Stomach (tissue), 4 donors: Measurements from ENCODE around the gene GULP1.

Source experiments
- EP300 ChIP-seq: sonication (generic); formaldehyde crosslinking; IDR thresholded peaks from one replicate; pipeline ENCODE4 v1.6.1; 2017; ENCODE audit warnings: antibody characterized with exemption
- POLR2A ChIP-seq, 4 donors: fragments of 450-650 bp; IDR thresholded peaks; one replicate each; pipeline ENCODE4 v1.6.1; 2016; ENCODE audit warnings: antibody characterized with exemption in 4 of 4, control low read depth in 2 of 4, mild to moderate bottlenecking in 1 of 4, moderate library complexity in 1 of 4
- POLR2AphosphoS5 ChIP-seq, 3 donors: sonication (generic); formaldehyde crosslinking; IDR thresholded peaks; one replicate each; pipeline ENCODE4 v1.6.1; 2016; ENCODE audit warnings: antibody characterized with exemption in 3 of 3
- TF ChIP-seq, protein P1 (sequence below), 7 experiments: fragments of 450-650 bp in 4 of 7; fragments of 200-600 bp in 3 of 7; sonication (generic) in 3 of 7; IDR thresholded peaks; one replicate each; pipeline ENCODE4 v1.5.1; 2016 to 2019; ENCODE audit warnings: antibody characterized with exemption in 7 of 7, control low read depth in 2 of 7, mild to moderate bottlenecking in 1 of 7

GRCh38 chr2:188306271-188306670, 14.6 kb downstream of the GULP1 start:
- TF ChIP-seq, protein P1, sequence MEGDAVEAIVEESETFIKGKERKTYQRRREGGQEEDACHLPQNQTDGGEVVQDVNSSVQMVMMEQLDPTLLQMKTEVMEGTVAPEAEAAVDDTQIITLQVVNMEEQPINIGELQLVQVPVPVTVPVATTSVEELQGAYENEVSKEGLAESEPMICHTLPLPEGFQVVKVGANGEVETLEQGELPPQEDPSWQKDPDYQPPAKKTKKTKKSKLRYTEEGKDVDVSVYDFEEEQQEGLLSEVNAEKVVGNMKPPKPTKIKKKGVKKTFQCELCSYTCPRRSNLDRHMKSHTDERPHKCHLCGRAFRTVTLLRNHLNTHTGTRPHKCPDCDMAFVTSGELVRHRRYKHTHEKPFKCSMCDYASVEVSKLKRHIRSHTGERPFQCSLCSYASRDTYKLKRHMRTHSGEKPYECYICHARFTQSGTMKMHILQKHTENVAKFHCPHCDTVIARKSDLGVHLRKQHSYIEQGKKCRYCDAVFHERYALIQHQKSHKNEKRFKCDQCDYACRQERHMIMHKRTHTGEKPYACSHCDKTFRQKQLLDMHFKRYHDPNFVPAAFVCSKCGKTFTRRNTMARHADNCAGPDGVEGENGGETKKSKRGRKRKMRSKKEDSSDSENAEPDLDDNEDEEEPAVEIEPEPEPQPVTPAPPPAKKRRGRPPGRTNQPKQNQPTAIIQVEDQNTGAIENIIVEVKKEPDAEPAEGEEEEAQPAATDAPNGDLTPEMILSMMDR (IDR thresholded peaks at IDR 0.05): no peak
- no peak for TF ChIP-seq EP300
- no peak for TF ChIP-seq POLR2A (IDR thresholded peaks at IDR 0.05)
- TF ChIP-seq POLR2AphosphoS5 (IDR thresholded peaks at IDR 0.05): no peak
